GM23338 (cell line): ENCODE data around the gene CWC15.
"Not testable (repeated sequence)": the region's sequence is repeated elsewhere in the genome, so short reads cannot be mapped to it uniquely, and the experiment has no call there.

Experiments used
- CREB1 ChIP-seq: fragments of 250-450 bp; sonication (Bioruptor Pico); IDR thresholded peaks from 2 replicates; pipeline ENCODE4 v1.5.0; 2020; ENCODE audit warnings: low read depth, mild to moderate bottlenecking, moderate library complexity
- CTCF ChIP-seq, 2 experiments: fragments of 200-600 bp in 1 of 2; sonication (generic) in 1 of 2; conservative IDR thresholded peaks; 2 replicates each; pipeline versions ENCODE4 v1.5.1 to v1.6.1; 2016 to 2017; ENCODE audit warnings: antibody characterized with exemption in 2 of 2, low read depth in 2 of 2, mild to moderate bottlenecking in 2 of 2, moderate library complexity in 1 of 2
- EZH2 ChIP-seq: fragments of 200-600 bp; sonication (generic); IDR thresholded peaks from one replicate; pipeline ENCODE4 v1.8.0; 2017; ENCODE audit warnings: antibody characterized with exemption, mild to moderate bottlenecking, low read depth; ENCODE audit not compliant: unreplicated experiment
- EZH2phosphoT487 ChIP-seq: fragments of 200-600 bp; sonication (generic); IDR thresholded peaks from one replicate; pipeline ENCODE4 v1.8.1; 2018; ENCODE audit warnings: antibody characterized with exemption; ENCODE audit not compliant: unreplicated experiment
- JUNB ChIP-seq: IDR thresholded peaks from one replicate; pipeline ENCODE4 v1.6.1; 2016; ENCODE audit warnings: antibody characterized with exemption; ENCODE audit not compliant: unreplicated experiment
- NANOG ChIP-seq: IDR thresholded peaks from 2 replicates; pipeline ENCODE4 v1.6.1; 2016; ENCODE audit warnings: antibody characterized with exemption, borderline replicate concordance
- POLR2AphosphoS5 ChIP-seq: IDR thresholded peaks from 2 replicates; pipeline ENCODE4 v1.6.1; 2016; ENCODE audit warnings: antibody characterized with exemption, low read depth
- STAT1 ChIP-seq: IDR thresholded peaks from one replicate; pipeline ENCODE4 v1.6.1; 2016; ENCODE audit warnings: antibody characterized with exemption; ENCODE audit not compliant: unreplicated experiment
- ZNF114 ChIP-seq: fragments of 250-450 bp; sonication (Bioruptor Pico); IDR thresholded peaks from 2 replicates; pipeline ENCODE4 v1.5.0; 2020; ENCODE audit warnings: mild to moderate bottlenecking, moderate library complexity
- ZNF331 ChIP-seq: fragments of 250-450 bp; sonication (Bioruptor Pico); IDR thresholded peaks from 2 replicates; pipeline ENCODE4 v1.5.0; 2020; ENCODE audit warnings: low read depth, mild to moderate bottlenecking, moderate library complexity
- TF ChIP-seq, protein P1 (sequence below): IDR thresholded peaks from 2 replicates; pipeline ENCODE4 v1.6.1; 2016; ENCODE audit warnings: antibody characterized with exemption
- TF ChIP-seq, protein P2 (sequence below): IDR thresholded peaks from one replicate; pipeline ENCODE4 v1.6.1; 2018; ENCODE audit warnings: antibody characterized with exemption; ENCODE audit not compliant: unreplicated experiment

GRCh38 chr11:94932072-94932471 is 41.3 kb downstream of the CWC15 start:
- TF ChIP-seq POLR2AphosphoS5; CTCF (conservative IDR thresholded peaks at IDR 0.05; ENCODE audit: low read depth in 2 of 2); CREB1 (CRISPR knock-in tag); EZH2; EZH2phosphoT487; JUNB; STAT1; ZNF331 (CRISPR knock-in tag); ZNF114 (CRISPR knock-in tag); NANOG: not testable (repeated sequence)
- TF ChIP-seq, protein P1, sequence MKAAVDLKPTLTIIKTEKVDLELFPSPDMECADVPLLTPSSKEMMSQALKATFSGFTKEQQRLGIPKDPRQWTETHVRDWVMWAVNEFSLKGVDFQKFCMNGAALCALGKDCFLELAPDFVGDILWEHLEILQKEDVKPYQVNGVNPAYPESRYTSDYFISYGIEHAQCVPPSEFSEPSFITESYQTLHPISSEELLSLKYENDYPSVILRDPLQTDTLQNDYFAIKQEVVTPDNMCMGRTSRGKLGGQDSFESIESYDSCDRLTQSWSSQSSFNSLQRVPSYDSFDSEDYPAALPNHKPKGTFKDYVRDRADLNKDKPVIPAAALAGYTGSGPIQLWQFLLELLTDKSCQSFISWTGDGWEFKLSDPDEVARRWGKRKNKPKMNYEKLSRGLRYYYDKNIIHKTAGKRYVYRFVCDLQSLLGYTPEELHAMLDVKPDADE = not testable (repeated sequence)
- TF ChIP-seq, protein P2, sequence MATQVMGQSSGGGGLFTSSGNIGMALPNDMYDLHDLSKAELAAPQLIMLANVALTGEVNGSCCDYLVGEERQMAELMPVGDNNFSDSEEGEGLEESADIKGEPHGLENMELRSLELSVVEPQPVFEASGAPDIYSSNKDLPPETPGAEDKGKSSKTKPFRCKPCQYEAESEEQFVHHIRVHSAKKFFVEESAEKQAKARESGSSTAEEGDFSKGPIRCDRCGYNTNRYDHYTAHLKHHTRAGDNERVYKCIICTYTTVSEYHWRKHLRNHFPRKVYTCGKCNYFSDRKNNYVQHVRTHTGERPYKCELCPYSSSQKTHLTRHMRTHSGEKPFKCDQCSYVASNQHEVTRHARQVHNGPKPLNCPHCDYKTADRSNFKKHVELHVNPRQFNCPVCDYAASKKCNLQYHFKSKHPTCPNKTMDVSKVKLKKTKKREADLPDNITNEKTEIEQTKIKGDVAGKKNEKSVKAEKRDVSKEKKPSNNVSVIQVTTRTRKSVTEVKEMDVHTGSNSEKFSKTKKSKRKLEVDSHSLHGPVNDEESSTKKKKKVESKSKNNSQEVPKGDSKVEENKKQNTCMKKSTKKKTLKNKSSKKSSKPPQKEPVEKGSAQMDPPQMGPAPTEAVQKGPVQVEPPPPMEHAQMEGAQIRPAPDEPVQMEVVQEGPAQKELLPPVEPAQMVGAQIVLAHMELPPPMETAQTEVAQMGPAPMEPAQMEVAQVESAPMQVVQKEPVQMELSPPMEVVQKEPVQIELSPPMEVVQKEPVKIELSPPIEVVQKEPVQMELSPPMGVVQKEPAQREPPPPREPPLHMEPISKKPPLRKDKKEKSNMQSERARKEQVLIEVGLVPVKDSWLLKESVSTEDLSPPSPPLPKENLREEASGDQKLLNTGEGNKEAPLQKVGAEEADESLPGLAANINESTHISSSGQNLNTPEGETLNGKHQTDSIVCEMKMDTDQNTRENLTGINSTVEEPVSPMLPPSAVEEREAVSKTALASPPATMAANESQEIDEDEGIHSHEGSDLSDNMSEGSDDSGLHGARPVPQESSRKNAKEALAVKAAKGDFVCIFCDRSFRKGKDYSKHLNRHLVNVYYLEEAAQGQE = not testable (repeated sequence)
